CD4-positive, alpha-beta memory T cell (primary cell): ENCODE results near the gene YTHDC2. TPM values are rescaled to one million over a fixed set of nuclear protein-coding genes. Genes with fewer than 3 reads are reported as not detected.

Experiments
- CTCF ChIA-PET: fragments of 350-600 bp; sonication (Branson Sonifier 250); formaldehyde crosslinking; loops from one replicate; lab custom pipeline; 2021; ENCODE audit warnings: inconsistent platforms; ENCODE audit not compliant: partially characterized antibody; lab: Charles Lee
- POLR2A ChIA-PET: fragments of 350-600 bp; sonication (Branson Sonifier 250); formaldehyde crosslinking; loops from one replicate; lab custom pipeline; 2021; ENCODE audit not compliant: partially characterized antibody; lab: Charles Lee
- DNase-seq, 5 donors: peaks; one replicate each; pipeline versions ENCODE4 v3.0.0 to v3.0.0-alpha.2; 2020 to 2022; ENCODE audit warnings: mixed read lengths in 1 of 5
- H3K27ac ChIP-seq: one replicate; pipeline ENCODE4 v1.7.0; 2013; ENCODE audit warnings: low read depth, low read length
- H3K27me3 ChIP-seq: 2 replicates; pipeline ENCODE4 v1.7.0; 2013; ENCODE audit warnings: mild to moderate bottlenecking, low read length, moderate library complexity; ENCODE audit not compliant: insufficient read depth
- H3K36me3 ChIP-seq: 2 replicates; pipeline ENCODE4 v1.7.0; 2013; ENCODE audit warnings: mild to moderate bottlenecking, low read length, moderate library complexity; ENCODE audit not compliant: insufficient read depth
- H3K4me1 ChIP-seq: 2 replicates; pipeline ENCODE4 v1.7.0; 2013; ENCODE audit warnings: mild to moderate bottlenecking, low read length, moderate library complexity; ENCODE audit not compliant: insufficient read depth
- H3K4me3 ChIP-seq, 2 donors: one replicate each; pipeline ENCODE4 v1.7.0; 2013; ENCODE audit warnings: low read length in 2 of 2, mild to moderate bottlenecking in 1 of 2
- H3K9me3 ChIP-seq, 2 donors: one replicate each; pipeline ENCODE4 v1.7.0; 2013; ENCODE audit warnings: low read length in 2 of 2, control low read depth in 1 of 2; ENCODE audit not compliant: control insufficient read depth in 1 of 2
- H3K27ac Mint-ChIP-seq, 7 donors: one replicate each; pipeline ENCODE4 v1.8.0; 2020 to 2021; ENCODE audit warnings: mixed read lengths in 7 of 7, mild to moderate bottlenecking in 6 of 7, inconsistent platforms in 3 of 7, moderate library complexity in 3 of 7
- H3K27me3 Mint-ChIP-seq, 2 donors: one replicate each; pipeline ENCODE4 v1.8.0; 2020 to 2021; ENCODE audit warnings: mixed read lengths in 2 of 2
- H3K36me3 Mint-ChIP-seq, 2 donors: one replicate each; pipeline ENCODE4 v1.8.0; 2020 to 2021; ENCODE audit warnings: mixed read lengths in 2 of 2, inconsistent platforms in 1 of 2, mild to moderate bottlenecking in 1 of 2
- H3K4me1 Mint-ChIP-seq, 4 donors: one replicate each; pipeline ENCODE4 v1.8.0; 2020 to 2021; ENCODE audit warnings: mixed read lengths in 4 of 4, mild to moderate bottlenecking in 1 of 4
- H3K4me3 Mint-ChIP-seq, 8 donors: one replicate each; pipeline ENCODE4 v1.8.0; 2020 to 2021; ENCODE audit warnings: mixed read lengths in 8 of 8, mild to moderate bottlenecking in 7 of 8, moderate library complexity in 6 of 8, inconsistent platforms in 3 of 8
- H3K9me3 Mint-ChIP-seq, 8 donors: one replicate each; pipeline ENCODE4 v1.8.0; 2020 to 2021; ENCODE audit warnings: mixed read lengths in 8 of 8, mild to moderate bottlenecking in 5 of 8, inconsistent platforms in 3 of 8, moderate library complexity in 1 of 8
- intact Hi-C: fragments of 100-400 bp; cut with micrococcal nuclease; formaldehyde crosslinking; loops from one replicate; pipeline ENCODE4 v1.15.1; 2023
- polyA plus RNA-seq, 2 donors: library from polyadenylated mRNA; unstranded; fragments of 300-500 nt; fragmentation: Illumina TruSeq; gene quantifications; one replicate each; pipeline ENCODE4 v1.2.3, GENCODE V29; 2021
- total RNA-seq, 2 experiments: library from RNA; stranded (reverse); gene quantifications; one replicate each; pipeline ENCODE4 v1.2.3, GENCODE V29; 2021

The YTHDC2 gene
- total and polyA plus RNA-seq, 4 experiments from 2014 or later = 7.7 to 46.4 (median 27.4) TPM

- Mint-ChIP-seq H3K36me3 (peaks cover 19 to 29% of the 10 kb centered on the region in 2 donors), H3K9me3 (no peaks in the 10 kb centered on the region), H3K4me1 (peaks cover 41 to 77% (median 58%) of the 10 kb centered on the region in 4 donors), H3K27me3 (no peaks in the 10 kb centered on the region), H3K4me3 (no peak overlapping the region), H3K27ac (no peak overlapping the region)
- DNase-seq = no peak
- CTCF ChIA-PET = no interaction called here
- Histone ChIP-seq H3K4me1 (peaks cover 57% of the 10 kb centered on the region), H3K4me3 (no peak overlapping the region), H3K36me3 (no peaks in the 10 kb centered on the region), H3K27me3 (no peaks in the 10 kb centered on the region), H3K27ac (no peak overlapping the region), H3K9me3 (no peaks in the 10 kb centered on the region)
- POLR2A ChIA-PET = no interaction called here
- intact Hi-C loops = loop anchor here (10.0 kb wide), 1 partner anchor 2004 kb away; the partner anchor contains the start of gene STARD4
These were observed 5.4 kb downstream of the YTHDC2 start for GRCh38 chr5:113518884-113519283.

GRCh38 chr5:113519412-113519811, 5.9 kb downstream of the YTHDC2 start:
- no peaks in the 10 kb centered on the region for H3K27me3 ChIP-seq
- H3K36me3 Mint-ChIP-seq = peaks cover 19 to 27% of the 10 kb centered on the region in 2 donors
- H3K27me3 Mint-ChIP-seq = no peaks in the 10 kb centered on the region
- H3K4me1 Mint-ChIP-seq = peaks cover 43 to 78% (median 60%) of the 10 kb centered on the region in 4 donors
- no peaks in the 10 kb centered on the region for H3K36me3 ChIP-seq
- intact Hi-C loops = loop anchor here (10.0 kb wide), 1 partner anchor 2005 kb away; the partner anchor contains the start of gene STARD4
- peaks cover 59% of the 10 kb centered on the region for H3K4me1 ChIP-seq
- ChIA-PET CTCF (no interaction called here), POLR2A (no interaction called here)
- no peak overlapping the region for H3K27ac ChIP-seq
- no peak overlapping the region for H3K4me3 Mint-ChIP-seq
- H3K9me3 Mint-ChIP-seq = no peaks in the 10 kb centered on the region
- H3K27ac Mint-ChIP-seq = peak overlapping the region in 2 of 7 donors; percentile 42 to 74
- no peak overlapping the region for H3K4me3 ChIP-seq
- DNase-seq = no peak
- H3K9me3 ChIP-seq = no peaks in the 10 kb centered on the region

- POLR2A ChIA-PET = no interaction called here
- DNase-seq = no peak
- intact Hi-C loops = no loop called here
- peaks cover 60% of the 10 kb centered on the region for H3K4me1 ChIP-seq
- peaks cover 44 to 80% (median 61%) of the 10 kb centered on the region in 4 donors for H3K4me1 Mint-ChIP-seq
- H3K36me3 Mint-ChIP-seq = peaks cover 17 to 26% of the 10 kb centered on the region in 2 donors
- H3K9me3 ChIP-seq = no peaks in the 10 kb centered on the region
- CTCF ChIA-PET = no interaction called here
- no peak overlapping the region for H3K4me3 Mint-ChIP-seq
- H3K27me3 ChIP-seq = no peaks in the 10 kb centered on the region
- H3K4me3 ChIP-seq = no peak overlapping the region
- H3K9me3 Mint-ChIP-seq = no peaks in the 10 kb centered on the region
- H3K27ac Mint-ChIP-seq = no peak overlapping the region
- H3K27ac ChIP-seq = no peak overlapping the region
- H3K36me3 ChIP-seq = no peaks in the 10 kb centered on the region
- H3K27me3 Mint-ChIP-seq = no peaks in the 10 kb centered on the region
These were observed 6.9 kb downstream of the YTHDC2 start for GRCh38 chr5:113520429-113520828.

GRCh38 chr5:113520899-113521298, 7.4 kb downstream of the YTHDC2 start:
- CTCF ChIA-PET = interaction anchor here (1.1 to 1.3 kb wide), 2 partner anchors 9 to 188 kb away, joined by 3 read pairs; no protein-coding TSS in a partner anchor

GRCh38 chr5:113523168-113523567, 9.7 kb downstream of the YTHDC2 start:
- Histone ChIP-seq H3K27ac (no peak overlapping the region), H3K4me3 (no peak overlapping the region), H3K27me3 (no peaks in the 10 kb centered on the region), H3K9me3 (no peaks in the 10 kb centered on the region), H3K4me1 (peaks cover 44% of the 10 kb centered on the region), H3K36me3 (no peaks in the 10 kb centered on the region)
- H3K36me3 Mint-ChIP-seq = peaks cover 18 to 20% of the 10 kb centered on the region in 2 donors
- no peaks in the 10 kb centered on the region for H3K27me3 Mint-ChIP-seq
- intact Hi-C loops = no loop called here
- no peaks in the 10 kb centered on the region for H3K9me3 Mint-ChIP-seq
- DNase-seq = no peak
- peak overlapping the region in 4 of 7 donors; percentile 14 to 75 (median 34) for H3K27ac Mint-ChIP-seq
- POLR2A ChIA-PET = interaction anchor here (4.7 kb wide), 1 partner anchor 9 kb away, joined by 31 read pairs; the partner anchor contains the start of gene YTHDC2
- peak overlapping the region in 4 of 8 donors; percentile 7 to 38 (median 18) for H3K4me3 Mint-ChIP-seq
- peaks cover 31 to 62% (median 47%) of the 10 kb centered on the region in 4 donors for H3K4me1 Mint-ChIP-seq
- CTCF ChIA-PET = interaction anchor here (1.0 to 1.4 kb wide), 3 partner anchors 9 to 188 kb away, joined by 3 read pairs; no protein-coding TSS in a partner anchor

More at GRCh38 chr5:113520899-113521298, 7.4 kb downstream of the YTHDC2 start:
- Mint-ChIP-seq H3K9me3 (no peaks in the 10 kb centered on the region), H3K4me1 (peaks cover 41 to 77% (median 60%) of the 10 kb centered on the region in 4 donors), H3K4me3 (peak overlapping the region in 1 of 8 donors; percentile 31), H3K27me3 (no peaks in the 10 kb centered on the region), H3K27ac (no peak overlapping the region), H3K36me3 (peaks cover 14 to 23% of the 10 kb centered on the region in 2 donors)
- POLR2A ChIA-PET = no interaction called here
- Histone ChIP-seq H3K27ac (no peak overlapping the region), H3K9me3 (no peaks in the 10 kb centered on the region), H3K36me3 (no peaks in the 10 kb centered on the region), H3K27me3 (no peaks in the 10 kb centered on the region), H3K4me3 (no peak overlapping the region), H3K4me1 (peaks cover 60% of the 10 kb centered on the region)
- intact Hi-C loops = no loop called here
- DNase-seq = no peak

GRCh38 chr5:113524927-113525326, 11.4 kb downstream of the YTHDC2 start:
- no peaks in the 10 kb centered on the region for H3K27me3 ChIP-seq
- POLR2A ChIA-PET = interaction anchor here (1.3 to 4.7 kb wide), 2 partner anchors 11 to 35 kb away, joined by 4 to 31 read pairs; partner anchors contain the start of gene YTHDC2
- peaks cover 44% of the 10 kb centered on the region for H3K4me1 ChIP-seq
- Mint-ChIP-seq H3K36me3 (peaks cover 23 to 24% of the 10 kb centered on the region in 2 donors), H3K4me1 (peaks cover 28 to 52% (median 39%) of the 10 kb centered on the region in 4 donors), H3K9me3 (no peaks in the 10 kb centered on the region), H3K4me3 (peak overlapping the region in 6 of 8 donors; percentile 32 to 63 (median 52)), H3K27ac (peak overlapping the region in 6 of 7 donors; percentile 28 to 88 (median 58)), H3K27me3 (no peaks in the 10 kb centered on the region)
- no peaks in the 10 kb centered on the region for H3K36me3 ChIP-seq
- H3K27ac ChIP-seq = no peak overlapping the region
- no peak overlapping the region for H3K4me3 ChIP-seq
- peak in 3 of 5 donors; percentile 13 to 24 (median 14) for DNase-seq
- intact Hi-C loops = no loop called here
- CTCF ChIA-PET = interaction anchor here (0.9 to 1.9 kb wide), 4 partner anchors 11 to 529 kb away, joined by 3 to 7 read pairs (median 4); partner anchors contain the start of gene YTHDC2
- no peaks in the 10 kb centered on the region for H3K9me3 ChIP-seq

GRCh38 chr5:113526421-113526820, 12.9 kb downstream of the YTHDC2 start:
- intact Hi-C loops = no loop called here
- Mint-ChIP-seq H3K27ac (no peak overlapping the region), H3K27me3 (no peaks in the 10 kb centered on the region), H3K4me1 (peaks cover 19 to 39% (median 30%) of the 10 kb centered on the region in 4 donors), H3K36me3 (peaks cover 22 to 28% of the 10 kb centered on the region in 2 donors), H3K4me3 (no peak overlapping the region), H3K9me3 (peaks cover 0 to 9% (median 5%) of the 10 kb centered on the region in 8 donors)
- no peak for DNase-seq
- H3K36me3 ChIP-seq = no peaks in the 10 kb centered on the region
- POLR2A ChIA-PET = interaction anchor here (4.7 kb wide), 1 partner anchor 12 kb away, joined by 31 read pairs; the partner anchor contains the start of gene YTHDC2
- H3K4me3 ChIP-seq = no peak overlapping the region
- no peaks in the 10 kb centered on the region for H3K27me3 ChIP-seq
- H3K4me1 ChIP-seq = peaks cover 44% of the 10 kb centered on the region
- no peak overlapping the region for H3K27ac ChIP-seq
- H3K9me3 ChIP-seq = peaks cover 0 to 3% of the 10 kb centered on the region in 2 donors
- CTCF ChIA-PET = no interaction called here
